Neural progenitor cell (in vitro differentiated cells): ENCODE results near the gene ARPC5L. TPM values are rescaled to one million over a fixed set of nuclear protein-coding genes. Genes with fewer than 3 reads are reported as not detected.

Experiments
- DNase-seq: peaks from one replicate; pipeline ENCODE4 v3.0.0-alpha.2; 2016; ENCODE audit warnings: low spot score
- H2AFZ ChIP-seq: fragments of 200-600 bp; sonication (generic); replicated peaks from 2 replicates; pipeline ENCODE4 v1.6.1; 2016; ENCODE audit warnings: antibody characterized with exemption
- H3F3A ChIP-seq: fragments of 200-600 bp; sonication (generic); 2 replicates; pipeline ENCODE4 v1.6.1; 2016; ENCODE audit warnings: antibody characterized with exemption, low read depth
- H3K27ac ChIP-seq: fragments of 200-600 bp; sonication (generic); 2 replicates; pipeline ENCODE4 v1.5.1; 2016; ENCODE audit warnings: mild to moderate bottlenecking
- H3K27me3 ChIP-seq: fragments of 200-600 bp; sonication (generic); 2 replicates; pipeline ENCODE4 v1.6.1; 2016; ENCODE audit warnings: mild to moderate bottlenecking, moderate library complexity
- H3K36me3 ChIP-seq: fragments of 200-600 bp; sonication (generic); 2 replicates; pipeline ENCODE4 v1.5.1; 2016
- H3K4me1 ChIP-seq: fragments of 200-600 bp; sonication (generic); 2 replicates; pipeline ENCODE4 v1.6.1; 2016; ENCODE audit warnings: mixed run types
- H3K4me2 ChIP-seq: fragments of 200-600 bp; sonication (generic); 2 replicates; pipeline ENCODE4 v1.6.1; 2016
- H3K4me3 ChIP-seq: fragments of 200-600 bp; sonication (generic); 2 replicates; pipeline ENCODE4 v1.5.1; 2016
- H3K79me2 ChIP-seq: fragments of 200-600 bp; sonication (generic); 2 replicates; pipeline ENCODE4 v1.6.1; 2016; ENCODE audit warnings: low read depth
- H3K9ac ChIP-seq: fragments of 200-600 bp; sonication (generic); 2 replicates; pipeline ENCODE4 v1.6.1; 2016
- H3K9me3 ChIP-seq: fragments of 200-600 bp; sonication (generic); 2 replicates; pipeline ENCODE4 v1.5.1; 2016; ENCODE audit warnings: low read depth
- H4K20me1 ChIP-seq: fragments of 200-600 bp; sonication (generic); 2 replicates; pipeline ENCODE4 v1.6.1; 2016; ENCODE audit warnings: low read depth
- H3K27ac Mint-ChIP-seq: 3 replicates; pipeline ENCODE4 v1.8.0; 2021; ENCODE audit warnings: mixed read lengths
- H3K27me3 Mint-ChIP-seq: 2 replicates; pipeline ENCODE4 v1.8.0; 2022; ENCODE audit warnings: low read depth, mild to moderate bottlenecking, inconsistent platforms, moderate library complexity, mixed read lengths; ENCODE audit not compliant: insufficient read depth
- H3K36me3 Mint-ChIP-seq: 3 replicates; pipeline ENCODE4 v1.8.0; 2021; ENCODE audit warnings: mixed read lengths
- H3K4me1 Mint-ChIP-seq: 3 replicates; pipeline ENCODE4 v1.8.0; 2021; ENCODE audit warnings: mixed read lengths
- H3K4me3 Mint-ChIP-seq: 3 replicates; pipeline ENCODE4 v1.8.0; 2021; ENCODE audit warnings: mild to moderate bottlenecking, moderate library complexity, mixed read lengths
- H3K9me3 Mint-ChIP-seq: 3 replicates; pipeline ENCODE4 v1.8.0; 2020; ENCODE audit warnings: mixed read lengths
- CTCF ChIP-seq: fragments of 200-600 bp; sonication (generic); IDR thresholded peaks from 2 replicates; pipeline ENCODE4 v1.5.1; 2017; ENCODE audit warnings: antibody characterized with exemption, mild to moderate bottlenecking
- EZH2 ChIP-seq: fragments of 200-600 bp; sonication (generic); IDR thresholded peaks from 2 replicates; pipeline ENCODE4 v1.6.1; 2017; ENCODE audit warnings: antibody characterized with exemption, mild to moderate bottlenecking, moderate library complexity
- EZH2phosphoT487 ChIP-seq: fragments of 200-600 bp; sonication (generic); IDR thresholded peaks from 2 replicates; pipeline ENCODE4 v1.6.1; 2017; ENCODE audit warnings: antibody characterized with exemption
- total RNA-seq: library from RNA; depleted of rRNA; stranded (reverse); fragments of >200 nt; gene quantifications from 2 replicates; pipeline ENCODE4 v1.2.3, GENCODE V29; 2015; ENCODE audit warnings: low replicate concordance

The ARPC5L gene
- total RNA-seq, 1 donor from 2014 or later, result 24.0 TPM

GRCh38 chr9:124885551-124885950, 23.6 kb downstream of the ARPC5L start:
- peaks cover 2% of the 10 kb centered on the region for H3K27me3 Mint-ChIP-seq
- no peak overlapping the region for H3K27ac Mint-ChIP-seq

GRCh38 chr9:124886461-124886860, 24.5 kb downstream of the ARPC5L start:
- peaks cover 25% of the 10 kb centered on the region for H3K36me3 Mint-ChIP-seq
- no peak overlapping the region for H3K4me3 Mint-ChIP-seq
- no peaks in the 10 kb centered on the region for H3K36me3 ChIP-seq
- no peaks in the 10 kb centered on the region for H3K27me3 ChIP-seq
- H3K9me3 ChIP-seq, result no peaks in the 10 kb centered on the region
- peaks cover 2% of the 10 kb centered on the region for H3K4me1 Mint-ChIP-seq
- no peak overlapping the region for H3K4me2 ChIP-seq
- H3K9ac ChIP-seq, result no peak overlapping the region
- no peaks in the 10 kb centered on the region for H3K9me3 Mint-ChIP-seq
- peaks cover 8% of the 10 kb centered on the region for H3K4me1 ChIP-seq
- H3K27ac ChIP-seq, result no peak overlapping the region
- no peaks in the 10 kb centered on the region for H3K79me2 ChIP-seq
- H3F3A ChIP-seq, result peaks cover 13% of the 10 kb centered on the region
- no peak for TF ChIP-seq EZH2
- no peak for TF ChIP-seq EZH2phosphoT487
- peaks cover under 1% of the 10 kb centered on the region for H3K27me3 Mint-ChIP-seq
- no peak for DNase-seq
- H3K4me3 ChIP-seq, result no peak overlapping the region
- H3K27ac Mint-ChIP-seq, result peak overlapping the region; percentile 10
- H4K20me1 ChIP-seq, result no peaks in the 10 kb centered on the region
- H2AFZ ChIP-seq, result no peak overlapping the region

More at GRCh38 chr9:124885551-124885950, 23.6 kb downstream of the ARPC5L start:
- H3K9me3 Mint-ChIP-seq, result no peaks in the 10 kb centered on the region
- Histone ChIP-seq H2AFZ (no peak overlapping the region), H3K36me3 (no peaks in the 10 kb centered on the region), H3K27ac (no peak overlapping the region), H3K4me1 (peaks cover 11% of the 10 kb centered on the region), H3K27me3 (no peaks in the 10 kb centered on the region), H3F3A (peaks cover 13% of the 10 kb centered on the region), H3K9ac (no peak overlapping the region), H3K9me3 (no peaks in the 10 kb centered on the region), H3K4me2 (no peak overlapping the region), H3K4me3 (no peak overlapping the region), H4K20me1 (no peaks in the 10 kb centered on the region), H3K79me2 (no peaks in the 10 kb centered on the region)
- TF ChIP-seq EZH2phosphoT487, result no peak
- TF ChIP-seq EZH2, result no peak
- no peak for TF ChIP-seq CTCF
- DNase-seq, result peak; percentile 1
- H3K4me1 Mint-ChIP-seq, result peaks cover 2% of the 10 kb centered on the region
- peaks cover 23% of the 10 kb centered on the region for H3K36me3 Mint-ChIP-seq
- no peak overlapping the region for H3K4me3 Mint-ChIP-seq

- peaks cover 2% of the 10 kb centered on the region for H3K4me1 Mint-ChIP-seq
- peaks cover 8% of the 10 kb centered on the region for H3K4me1 ChIP-seq
- H3K36me3 Mint-ChIP-seq, result peaks cover 21% of the 10 kb centered on the region
- H3K79me2 ChIP-seq, result no peaks in the 10 kb centered on the region
- H3K9me3 ChIP-seq, result no peaks in the 10 kb centered on the region
- DNase-seq, result peak; percentile 2
- peaks cover 13% of the 10 kb centered on the region for H3F3A ChIP-seq
- H3K4me3 Mint-ChIP-seq, result no peak overlapping the region
- no peaks in the 10 kb centered on the region for H4K20me1 ChIP-seq
- no peak overlapping the region for H3K4me2 ChIP-seq
- H3K9me3 Mint-ChIP-seq, result no peaks in the 10 kb centered on the region
- H3K27ac Mint-ChIP-seq, result no peak overlapping the region
- H3K36me3 ChIP-seq, result no peaks in the 10 kb centered on the region
- no peak overlapping the region for H3K27ac ChIP-seq
- no peak overlapping the region for H3K9ac ChIP-seq
- no peaks in the 10 kb centered on the region for H3K27me3 Mint-ChIP-seq
- no peaks in the 10 kb centered on the region for H3K27me3 ChIP-seq
- no peak overlapping the region for H2AFZ ChIP-seq
- H3K4me3 ChIP-seq, result no peak overlapping the region
- TF ChIP-seq EZH2, result no peak
- no peak for TF ChIP-seq CTCF
- TF ChIP-seq EZH2phosphoT487, result no peak
These were observed 25.0 kb downstream of the ARPC5L start for GRCh38 chr9:124886866-124887492.

- no peaks in the 10 kb centered on the region for H3K9me3 ChIP-seq
- H3K4me2 ChIP-seq, result no peak overlapping the region
- Mint-ChIP-seq H3K4me3 (no peak overlapping the region), H3K27me3 (no peaks in the 10 kb centered on the region), H3K36me3 (peaks cover 21% of the 10 kb centered on the region), H3K4me1 (peaks cover 2% of the 10 kb centered on the region), H3K27ac (no peak overlapping the region), H3K9me3 (no peaks in the 10 kb centered on the region)
- peaks cover 8% of the 10 kb centered on the region for H3K4me1 ChIP-seq
- no peaks in the 10 kb centered on the region for H3K79me2 ChIP-seq
- TF ChIP-seq EZH2 (no peak), EZH2phosphoT487 (no peak), CTCF (no peak)
- H3K27me3 ChIP-seq, result no peaks in the 10 kb centered on the region
- no peak overlapping the region for H2AFZ ChIP-seq
- no peak overlapping the region for H3K4me3 ChIP-seq
- no peaks in the 10 kb centered on the region for H3K36me3 ChIP-seq
- DNase-seq, result peak; percentile 0
- H3K9ac ChIP-seq, result no peak overlapping the region
- peaks cover 13% of the 10 kb centered on the region for H3F3A ChIP-seq
- no peak overlapping the region for H3K27ac ChIP-seq
- H4K20me1 ChIP-seq, result no peaks in the 10 kb centered on the region
These were observed 25.9 kb downstream of the ARPC5L start for GRCh38 chr9:124887832-124888231.
